Measurements from ENCODE around the gene SOX30.

GRCh38 chr5:157671592-157672330 is 19.5 kb upstream of the SOX30 start:
- TF ChIP-seq, protein P1, sequence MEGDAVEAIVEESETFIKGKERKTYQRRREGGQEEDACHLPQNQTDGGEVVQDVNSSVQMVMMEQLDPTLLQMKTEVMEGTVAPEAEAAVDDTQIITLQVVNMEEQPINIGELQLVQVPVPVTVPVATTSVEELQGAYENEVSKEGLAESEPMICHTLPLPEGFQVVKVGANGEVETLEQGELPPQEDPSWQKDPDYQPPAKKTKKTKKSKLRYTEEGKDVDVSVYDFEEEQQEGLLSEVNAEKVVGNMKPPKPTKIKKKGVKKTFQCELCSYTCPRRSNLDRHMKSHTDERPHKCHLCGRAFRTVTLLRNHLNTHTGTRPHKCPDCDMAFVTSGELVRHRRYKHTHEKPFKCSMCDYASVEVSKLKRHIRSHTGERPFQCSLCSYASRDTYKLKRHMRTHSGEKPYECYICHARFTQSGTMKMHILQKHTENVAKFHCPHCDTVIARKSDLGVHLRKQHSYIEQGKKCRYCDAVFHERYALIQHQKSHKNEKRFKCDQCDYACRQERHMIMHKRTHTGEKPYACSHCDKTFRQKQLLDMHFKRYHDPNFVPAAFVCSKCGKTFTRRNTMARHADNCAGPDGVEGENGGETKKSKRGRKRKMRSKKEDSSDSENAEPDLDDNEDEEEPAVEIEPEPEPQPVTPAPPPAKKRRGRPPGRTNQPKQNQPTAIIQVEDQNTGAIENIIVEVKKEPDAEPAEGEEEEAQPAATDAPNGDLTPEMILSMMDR (conservative IDR thresholded peaks at IDR 0.05; ENCODE audit: low read length), result no peak
- no peak for TF ChIP-seq EZH2phosphoT487 (IDR thresholded peaks at IDR 0.05; ENCODE audit: borderline replicate concordance, low read depth, low read length)
